Right ventricle myocardium inferior (tissue), 1 donor: ENCODE measurements around the gene RNF13. TPM values are rescaled to one million over a fixed set of nuclear protein-coding genes. Genes with fewer than 3 reads are reported as not detected.
"Not testable (repeated sequence)": the region's sequence is repeated elsewhere in the genome, so short reads cannot be mapped to it uniquely, and the experiment has no call there.

Experiments
- ATAC-seq: fragments of 200-7000 bp; cut with Tn5 transposase; one replicate; pipeline ENCODE4 v1.9.1; 2020; ENCODE audit warnings: mild to moderate bottlenecking, moderate library complexity
- DNase-seq: peaks from one replicate; pipeline ENCODE4 v3.0.0; 2021; ENCODE audit errors: missing footprints
- intact Hi-C: fragments of 100-400 bp; cut with DNase I; formaldehyde crosslinking; loops from one replicate; pipeline ENCODE4 v1.11.0; 2022
- total RNA-seq: library from RNA; stranded (reverse); fragmentation: NEBNext Ultra II Directional; extraction: Animal tissue kit (Norgen Biotek cat#: 25700); gene quantifications from one replicate; pipeline ENCODE4 v1.2.1, GENCODE V29; 2021
- donor health status: DM: no; HTN: yes; CAD: no; lungs with severe emphysema.

RNF13 gene
- total RNA-seq, 1 donor from 2014 or later, result 45.5 TPM

DNA sequence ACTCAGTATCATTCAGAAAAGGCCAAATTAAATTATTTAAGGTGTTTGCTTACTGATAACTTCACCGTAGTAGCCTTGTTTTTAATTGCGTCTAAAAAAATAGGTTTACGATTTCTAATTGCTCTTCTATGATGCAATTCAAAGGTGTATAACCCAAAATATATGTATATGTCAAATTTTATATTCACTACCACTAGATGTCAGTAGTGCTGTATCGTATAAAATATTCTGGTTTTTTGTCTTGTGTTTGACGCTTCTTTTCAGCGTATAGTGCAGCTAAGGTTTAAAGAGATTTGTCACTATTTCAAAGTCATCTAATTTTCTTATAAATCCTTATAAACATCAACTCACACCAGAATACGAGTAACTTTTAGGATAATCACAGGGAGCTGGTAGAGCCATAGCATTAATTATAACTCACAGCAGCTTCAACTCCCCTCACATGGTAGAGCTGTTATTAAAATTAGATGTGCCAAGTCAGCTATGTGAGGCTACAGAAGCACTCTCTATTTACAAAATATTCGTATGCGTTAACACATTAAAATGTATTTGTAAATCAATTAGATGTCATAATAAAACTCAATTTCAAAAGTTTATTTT lies 154.2 kb downstream of the RNF13 start:
- intact Hi-C loops, result loop anchor here (1.0 to 10.0 kb wide), 2 partner anchors 255 to 528 kb away; no protein-coding TSS in a partner anchor
- DNase-seq (no peak), ATAC-seq (no peak)

DNA sequence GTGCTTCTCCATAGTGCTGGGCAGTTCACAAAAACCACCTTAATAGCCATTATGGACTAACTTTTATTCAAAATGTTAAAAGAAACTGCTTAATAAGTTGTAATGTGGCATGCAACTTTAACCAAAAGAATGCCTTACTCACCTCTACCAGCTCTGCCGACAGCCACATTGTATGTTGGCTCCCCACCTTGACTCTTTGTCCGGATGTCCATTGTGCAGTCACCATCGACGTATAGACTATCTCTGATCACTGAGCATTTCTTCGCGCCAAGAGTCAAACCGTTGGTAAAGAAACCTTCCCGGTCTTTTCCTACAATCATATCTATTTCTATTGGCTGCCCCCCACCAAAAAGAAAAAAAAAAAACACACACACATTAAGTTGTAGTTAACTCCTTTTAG lies 155.2 kb downstream of the RNF13 start:
- ATAC-seq, result no peak
- no peak for DNase-seq
- intact Hi-C loops, result loop anchor here (10.0 kb wide), 1 partner anchor 527 kb away; no protein-coding TSS in a partner anchor

DNA sequence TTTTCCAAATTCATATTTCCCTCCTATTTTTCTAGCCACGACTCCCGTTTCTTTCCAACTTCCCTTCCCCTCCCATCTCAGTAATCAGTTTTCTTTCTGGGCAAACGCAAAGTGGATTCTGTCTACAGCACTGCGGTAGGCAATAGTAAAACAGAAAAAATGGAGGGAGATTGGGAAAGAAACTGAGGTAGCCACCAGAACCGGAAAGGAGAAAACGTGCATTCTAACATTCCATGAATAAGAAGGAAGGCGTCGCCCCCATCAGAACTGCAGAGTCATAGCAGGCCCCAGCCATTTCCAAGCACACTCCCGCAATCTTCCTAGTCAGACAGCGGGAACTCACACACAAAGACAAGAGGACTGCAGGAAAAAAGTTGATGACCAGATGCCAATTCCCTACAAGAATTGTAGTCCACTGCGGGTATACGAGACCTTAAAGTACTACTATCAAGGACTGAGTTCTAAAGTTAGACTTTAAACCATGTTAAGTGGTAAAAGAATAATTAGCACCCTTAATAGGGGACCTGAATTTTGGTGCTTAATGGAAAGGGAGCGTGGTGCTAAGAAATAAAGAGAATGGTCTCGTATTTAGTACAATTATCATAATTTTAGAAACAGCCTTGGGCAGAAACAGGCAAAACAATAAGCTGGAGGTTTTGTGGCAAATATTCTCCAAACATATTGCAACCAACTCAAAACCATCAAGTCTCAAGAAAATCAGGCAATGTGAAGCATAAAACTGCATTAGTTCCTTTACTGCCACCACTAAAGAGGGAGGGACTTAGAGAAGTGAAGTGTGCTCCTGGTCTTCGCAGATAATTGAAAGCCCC lies 156.3 kb downstream of the RNF13 start:
- ATAC-seq (peak; percentile 49), DNase-seq (no peak)
- intact Hi-C loops, result loop anchor here (1.0 to 10.0 kb wide), 2 partner anchors 215 to 525 kb away; no protein-coding TSS in a partner anchor

DNA sequence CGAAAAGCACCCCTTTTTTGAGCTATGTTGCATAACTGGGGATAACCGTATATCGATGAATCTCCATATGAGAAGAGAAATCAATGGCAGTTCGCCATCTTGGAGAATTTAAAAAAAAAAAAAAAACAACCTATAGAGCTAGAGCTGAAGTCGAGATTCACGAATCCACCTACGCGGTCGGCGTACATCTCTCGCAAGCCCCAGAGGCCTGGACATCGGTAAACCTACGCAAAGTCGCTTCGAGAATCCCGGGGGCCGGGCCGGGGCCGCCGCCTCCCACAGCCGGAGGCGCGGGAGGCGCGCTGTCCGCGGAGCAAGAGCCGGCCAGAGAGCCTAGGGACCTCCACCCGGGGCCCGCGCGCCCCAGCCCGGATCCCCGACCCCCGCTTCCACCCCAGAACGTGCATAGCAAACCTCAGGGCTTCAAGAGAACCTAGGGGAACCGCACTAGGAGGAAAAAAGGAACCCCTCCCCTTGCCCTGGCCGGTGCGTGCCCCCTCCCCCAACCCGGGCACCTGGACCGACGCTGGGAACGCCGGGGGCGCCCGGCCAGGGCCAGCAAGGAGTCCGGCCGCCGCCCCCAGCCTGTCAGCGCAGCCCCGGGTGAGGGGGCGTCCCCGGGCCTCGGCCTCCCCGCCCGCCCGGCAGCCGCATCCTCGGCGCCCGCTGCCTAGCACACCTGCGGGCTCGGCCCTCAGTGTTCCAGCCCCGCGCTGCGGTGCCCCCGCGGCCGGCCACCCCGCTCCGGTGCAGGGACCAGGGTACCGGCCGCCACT lies 157.1 kb downstream of the RNF13 start:
- peak; percentile 89 for DNase-seq
- ATAC-seq, result peak; percentile 74
- intact Hi-C loops, result loop anchor here (1.0 to 10.0 kb wide), 3 partner anchors 197 to 525 kb away; no protein-coding TSS in a partner anchor

DNA sequence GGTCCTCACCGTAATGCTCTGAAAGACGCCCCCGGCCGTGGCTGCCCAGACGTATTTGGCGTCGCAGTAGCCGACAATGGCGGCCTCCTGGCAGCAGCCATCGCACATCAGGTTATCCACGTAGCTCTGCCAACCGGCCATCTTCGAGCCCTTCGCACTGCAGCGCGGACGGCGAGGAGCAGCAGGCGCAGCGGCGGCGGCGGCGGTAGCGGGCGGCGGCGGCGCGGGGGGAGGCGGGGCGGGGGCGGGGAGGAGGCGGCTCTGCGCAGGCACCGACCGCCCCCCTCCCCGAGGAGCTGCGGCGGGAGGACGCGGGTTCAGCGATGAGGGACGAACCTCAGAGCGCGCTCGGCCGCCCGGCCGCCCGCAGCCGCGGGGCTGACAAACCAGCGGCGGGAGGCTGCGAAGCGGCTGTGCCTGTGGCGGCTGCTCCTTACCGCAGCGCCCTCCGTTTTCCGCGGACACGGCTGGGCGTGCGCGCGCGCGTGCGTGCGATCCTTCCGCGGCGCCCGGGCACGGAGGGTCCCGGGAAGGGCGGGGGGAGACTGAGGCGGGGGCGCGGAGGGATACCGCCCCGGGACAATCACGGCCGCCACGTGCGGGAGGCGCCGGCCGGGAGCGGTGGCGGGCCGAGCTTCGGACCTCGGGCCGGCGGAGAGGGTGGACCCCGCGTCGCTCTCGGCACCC lies 157.8 kb downstream of the RNF13 start, which contains the start of gene PFN2:
TSS of gene PFN2 (minus strand) at position 180 of the 687 bp plus-strand sequence. CDS start at position 141, 39 bp downstream.
- DNase-seq (peak; percentile 80), ATAC-seq (peak; percentile 82)
- intact Hi-C loops, result loop anchor here (5.0 kb wide), 1 partner anchor 196 kb away; no protein-coding TSS in a partner anchor

DNA sequence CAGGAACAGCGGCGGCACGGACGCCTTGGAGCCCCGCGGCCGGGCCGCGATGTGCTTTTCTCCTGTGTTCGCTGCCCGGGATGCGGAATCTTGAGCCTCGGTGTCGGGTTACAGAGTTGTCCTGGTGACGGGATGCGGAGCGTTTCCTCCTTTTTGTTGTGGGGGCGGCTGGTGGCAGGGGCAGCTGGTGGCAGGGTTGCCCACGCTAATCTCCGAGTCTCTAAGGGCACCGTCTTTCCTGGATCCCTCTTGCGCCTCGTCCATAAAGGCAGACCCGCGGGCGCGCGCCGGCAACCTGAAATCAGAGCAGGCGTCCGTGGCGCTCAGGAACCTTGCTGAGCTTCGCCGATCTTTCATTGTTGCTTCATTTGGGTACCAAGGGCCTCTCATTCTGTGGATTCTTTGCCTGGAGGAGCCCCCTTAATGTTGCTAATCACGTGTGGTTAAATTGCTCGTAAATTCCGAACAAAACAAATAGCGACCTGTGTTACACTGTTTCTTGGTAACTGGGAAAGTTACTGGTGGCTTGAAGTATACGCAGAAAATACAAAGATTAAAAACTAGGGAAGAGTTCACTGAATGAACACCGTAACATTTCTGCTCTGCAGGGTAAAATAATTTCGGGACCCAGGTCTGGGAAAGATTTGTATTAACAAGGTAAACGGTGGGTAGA lies 158.5 kb downstream of the RNF13 start:
- DNase-seq, result peak; percentile 82
- intact Hi-C loops, result loop anchor here (5.0 kb wide), 1 partner anchor 196 kb away; no protein-coding TSS in a partner anchor
- ATAC-seq, result peak; percentile 49

DNA sequence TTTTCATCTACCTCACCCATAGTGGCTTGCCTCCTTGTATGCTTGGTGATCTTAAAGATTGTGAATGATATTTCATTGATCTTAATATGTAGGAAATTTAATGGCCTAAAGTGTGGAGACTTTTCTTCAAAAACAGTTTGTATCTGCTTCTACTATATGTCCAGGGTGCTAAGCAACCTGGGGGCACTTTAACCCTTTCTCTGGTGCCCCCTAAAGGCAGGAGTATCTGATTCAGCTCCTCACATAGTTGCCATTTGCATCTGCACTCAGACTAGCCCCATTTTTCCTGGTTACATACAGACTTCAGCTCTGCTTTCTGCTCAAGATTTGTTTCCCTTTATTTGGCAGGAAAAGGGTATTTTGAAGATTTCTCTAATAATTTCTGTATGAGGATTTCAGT lies 162.9 kb downstream of the RNF13 start:
- no peak for DNase-seq
- intact Hi-C loops, result no loop called here
- ATAC-seq, result no peak

DNA sequence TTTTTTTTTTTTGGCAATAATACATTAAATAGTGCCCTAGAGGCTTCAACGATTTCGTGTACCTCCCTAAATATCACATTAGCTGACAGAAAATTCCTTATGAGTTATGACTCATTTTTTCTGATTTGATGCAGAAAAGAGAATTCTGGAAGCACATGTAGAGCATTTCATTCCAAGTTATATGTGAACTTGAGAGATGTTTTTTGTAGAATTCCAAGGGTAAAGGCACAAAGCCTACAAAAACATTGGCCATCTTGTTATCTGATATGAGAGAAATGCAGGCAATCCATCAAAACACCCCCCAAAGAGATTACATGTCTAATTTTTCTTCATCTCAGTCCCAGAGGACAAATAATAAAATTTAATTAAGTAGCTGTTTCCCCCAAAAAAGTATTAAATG lies 164.4 kb downstream of the RNF13 start:
- intact Hi-C loops, result no loop called here
- DNase-seq, result no peak
- ATAC-seq, result no peak

DNA sequence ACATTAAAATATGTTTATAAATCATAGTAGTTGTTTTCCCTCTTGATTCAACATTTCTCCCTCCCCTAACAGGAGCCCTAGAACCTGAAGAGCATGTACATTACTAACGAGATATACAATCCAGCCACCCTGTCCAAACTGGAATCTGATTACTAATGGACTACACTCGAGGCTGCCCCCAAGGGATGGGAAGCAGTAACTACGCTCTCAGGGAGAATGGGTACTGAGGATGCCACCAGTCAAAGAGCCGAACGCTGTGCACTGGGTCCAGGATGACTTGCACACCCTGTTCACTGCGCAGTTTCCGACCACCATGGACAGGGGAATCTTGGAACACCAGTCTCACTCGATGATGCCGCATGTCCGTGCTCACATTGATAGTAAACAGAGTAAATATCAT lies 169.0 kb downstream of the RNF13 start:
- ATAC-seq, DNase-seq, intact Hi-C loops: not testable (repeated sequence)

DNA sequence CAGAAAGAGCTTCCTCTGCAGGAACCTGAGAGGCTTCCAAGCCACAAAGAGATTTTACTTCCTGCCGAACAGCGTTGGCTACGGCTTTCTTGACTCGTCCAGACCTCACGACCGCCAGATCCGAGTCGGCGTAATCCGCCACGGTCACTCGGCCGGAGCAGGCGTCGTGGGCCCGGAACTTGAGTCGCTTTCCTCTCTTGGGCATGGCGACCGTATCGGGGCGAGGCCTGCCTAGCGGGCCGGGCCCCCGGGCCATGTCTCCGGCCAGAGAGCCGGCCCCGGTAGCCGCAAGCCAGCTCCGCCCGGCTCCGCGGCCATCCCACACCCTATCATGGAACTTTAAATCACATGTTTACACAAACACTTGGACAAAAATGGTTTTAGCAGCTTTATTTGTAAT lies 170.0 kb downstream of the RNF13 start:
- DNase-seq, intact Hi-C loops, ATAC-seq: not testable (repeated sequence)

DNA sequence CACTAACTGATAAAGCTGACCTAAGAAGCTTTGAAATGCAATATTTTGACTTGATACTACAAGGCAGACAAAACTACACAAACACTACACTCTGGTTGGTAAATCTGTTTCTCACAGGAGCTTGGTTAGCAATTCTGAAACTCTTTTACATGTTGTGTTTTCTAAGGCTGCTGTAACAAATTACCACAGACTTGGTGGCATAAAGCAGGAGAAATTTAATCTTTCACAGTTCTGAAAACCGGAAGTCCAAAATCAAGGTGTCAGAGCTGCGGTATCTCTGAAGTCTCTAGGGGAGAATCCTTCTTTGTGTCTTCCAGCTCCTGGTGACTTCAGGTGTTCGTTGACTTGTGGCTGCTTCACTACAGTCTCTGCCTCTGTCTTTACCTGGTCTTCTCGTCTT lies 170.6 kb downstream of the RNF13 start:
- ATAC-seq (no peak), DNase-seq (no peak)
- intact Hi-C loops, result no loop called here

DNA sequence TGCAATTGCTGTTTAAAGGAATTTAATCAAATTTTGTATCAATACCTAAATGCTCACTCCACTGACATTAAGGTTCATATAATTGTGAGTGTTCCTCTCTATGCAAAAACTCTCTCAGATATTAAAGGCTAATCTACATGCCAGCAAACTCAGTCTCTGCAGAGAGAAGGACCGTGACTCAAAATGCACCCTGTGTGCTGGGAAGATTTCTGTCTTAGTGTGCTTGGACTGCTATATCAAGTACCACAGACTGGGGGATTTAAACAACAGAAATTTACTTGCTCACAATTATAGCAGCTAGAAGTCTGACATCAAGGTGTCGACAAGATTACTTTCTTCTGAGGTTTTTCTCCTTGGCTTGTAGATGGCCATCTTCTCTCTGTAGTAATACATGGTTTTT lies 176.3 kb downstream of the RNF13 start:
- intact Hi-C loops, result no loop called here
- DNase-seq (no peak), ATAC-seq (no peak)

DNA sequence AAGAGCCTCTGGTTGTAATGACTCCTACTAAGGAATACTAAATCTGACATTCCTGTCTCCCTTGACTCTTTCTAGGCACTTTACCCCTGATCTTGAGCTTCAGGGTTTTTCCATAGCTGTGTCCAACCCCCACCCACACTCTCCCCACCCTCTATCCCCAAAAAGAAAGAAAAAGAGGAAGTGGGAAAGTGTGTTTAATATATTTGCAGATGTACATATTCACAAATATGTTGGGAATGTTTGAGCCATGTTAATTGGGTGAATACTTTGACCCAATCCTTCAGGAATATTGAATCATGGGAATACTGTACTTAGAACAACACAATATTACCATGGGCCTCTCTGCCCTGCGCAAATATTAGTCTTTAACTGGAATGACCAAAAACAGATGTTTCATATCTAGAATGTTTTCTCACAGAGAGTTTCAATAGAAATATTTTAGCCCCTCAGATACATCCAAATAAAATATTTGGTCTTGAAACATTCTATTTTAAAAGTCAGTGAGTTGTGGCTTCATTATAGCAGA lies 177.5 kb downstream of the RNF13 start:
- intact Hi-C loops, result no loop called here

DNA sequence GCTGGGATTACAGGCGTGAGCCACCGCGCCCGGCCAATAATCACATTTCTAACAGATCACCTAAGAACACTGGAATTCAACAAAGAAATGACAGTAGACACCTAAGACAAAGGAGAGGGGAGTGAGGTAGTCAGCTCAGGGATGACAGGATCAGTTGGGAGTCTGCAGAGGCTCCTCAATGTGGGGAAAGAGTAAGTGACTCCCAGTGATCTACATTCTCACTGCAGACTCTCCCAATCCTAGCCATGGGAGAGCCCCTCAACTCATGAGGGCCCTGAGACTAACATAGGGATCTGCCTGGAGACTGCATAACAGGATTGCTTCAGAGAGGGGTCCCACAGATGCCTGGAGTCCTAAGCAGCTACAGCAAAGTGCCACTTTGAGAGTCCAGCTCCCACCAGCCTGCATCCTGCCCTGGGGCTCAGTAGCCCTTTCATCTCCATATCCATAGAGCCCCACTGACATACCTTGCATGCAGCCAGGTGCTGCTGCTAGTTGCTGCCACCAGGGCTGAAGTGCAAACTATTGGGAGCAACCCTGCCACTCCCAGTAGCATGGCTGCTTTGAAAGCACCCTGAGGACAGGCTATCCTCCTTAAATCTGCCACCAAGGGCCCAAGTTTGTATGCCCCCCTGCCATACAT lies 179.5 kb downstream of the RNF13 start:
- intact Hi-C loops, result no loop called here
- ATAC-seq (no peak), DNase-seq (no peak)

More for the DNA sequence above, 177.5 kb downstream of the RNF13 start:
- no peak for DNase-seq
- ATAC-seq, result no peak

DNA sequence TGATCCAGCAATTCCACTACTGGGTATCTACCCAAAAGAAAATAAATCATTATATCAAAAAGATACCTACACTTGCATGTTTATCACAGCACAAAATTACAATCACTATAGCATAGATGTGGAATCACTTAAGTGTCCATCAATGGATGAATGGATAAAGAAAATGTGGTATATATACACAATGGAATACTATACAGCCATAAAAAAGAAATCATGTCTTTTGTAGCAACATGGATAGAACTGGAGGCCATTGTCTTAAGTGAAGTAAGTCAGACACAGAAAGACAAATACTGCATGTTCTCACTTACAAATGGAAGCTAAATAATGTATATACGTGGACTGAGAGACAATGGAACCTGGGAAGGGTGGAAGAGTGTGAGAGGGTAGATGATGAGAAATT lies 185.9 kb downstream of the RNF13 start:
- ATAC-seq (no peak), DNase-seq (no peak)
- intact Hi-C loops, result no loop called here

DNA sequence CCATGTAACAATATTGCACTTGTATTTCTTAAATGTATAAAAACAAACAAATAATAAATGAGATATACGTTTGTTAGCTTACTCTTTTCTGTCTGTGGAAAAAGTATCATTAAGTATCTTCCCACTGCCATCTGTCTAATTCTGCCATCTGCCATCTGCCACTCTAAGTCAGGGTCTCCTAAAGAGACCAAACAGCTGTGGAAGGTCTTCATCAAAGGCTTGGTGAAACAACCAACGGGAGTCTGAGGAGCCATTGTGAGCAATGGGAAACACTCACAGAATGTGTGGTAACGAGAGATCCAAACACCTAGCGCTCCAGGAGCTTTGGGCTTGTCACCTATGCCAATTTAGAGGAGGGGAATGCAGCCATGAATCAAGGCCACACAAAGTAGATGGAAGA lies 186.4 kb downstream of the RNF13 start:
- intact Hi-C loops, result no loop called here

DNA sequence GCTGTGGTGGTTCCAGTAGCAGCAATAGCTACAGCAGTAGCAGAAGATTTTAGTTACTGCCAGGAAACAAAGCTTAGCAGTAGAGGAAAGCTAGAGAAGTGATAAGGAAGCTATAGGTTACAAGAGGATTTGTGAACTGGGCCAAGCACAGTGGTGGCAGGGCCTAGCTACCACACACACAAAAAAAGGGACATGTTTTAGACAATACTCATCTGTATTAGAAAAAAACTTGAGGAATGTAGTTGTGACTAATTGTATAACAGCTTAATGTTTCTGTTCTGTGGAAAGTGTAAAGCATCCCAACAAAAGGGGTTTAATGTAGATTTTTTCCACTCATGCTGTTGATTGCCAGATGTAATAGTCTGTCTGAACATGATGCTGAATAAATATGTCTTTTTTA lies 187.6 kb downstream of the RNF13 start:
- ATAC-seq (no peak), DNase-seq (no peak)
- intact Hi-C loops, result no loop called here

More for the DNA sequence above, 186.4 kb downstream of the RNF13 start:
- ATAC-seq (no peak), DNase-seq (no peak)
